EH (cell line): ENCODE data around the gene PLD5.

Source experiments
- DNase-seq: peaks from one replicate; pipeline ENCODE4 v3.0.0-alpha.2; 2015; ENCODE audit warnings: low read depth

The PLD5 gene

GRCh38 chr1:242524571-242525359 is at the start of gene PLD5:
TSS of gene PLD5 (minus strand) at chr1:242524697.
- DNase-seq = no peak

- no peak for DNase-seq
Measured at GRCh38 chr1:242569867-242570266, 45.4 kb upstream of the PLD5 start.

GRCh38 chr1:242568666-242569065 is 44.2 kb upstream of the PLD5 start:
- DNase-seq = no peak

- no peak for DNase-seq
Measured at GRCh38 chr1:242567596-242567995, 43.1 kb upstream of the PLD5 start.

- DNase-seq = no peak
Measured at GRCh38 chr1:242556759-242557158, 32.3 kb upstream of the PLD5 start.

- no peak for DNase-seq
Measured at GRCh38 chr1:242556276-242556675, 31.8 kb upstream of the PLD5 start.

- no peak for DNase-seq
Measured at GRCh38 chr1:242554577-242554976, 30.1 kb upstream of the PLD5 start.

GRCh38 chr1:242546849-242547729 is 22.6 kb upstream of the PLD5 start:
- no peak for DNase-seq

- DNase-seq = no peak
Measured at GRCh38 chr1:242546441-242546840, 21.9 kb upstream of the PLD5 start.

- no peak for DNase-seq
Measured at GRCh38 chr1:242544071-242544470, 19.6 kb upstream of the PLD5 start.

GRCh38 chr1:242542271-242542670 is 17.8 kb upstream of the PLD5 start:
- DNase-seq = no peak

GRCh38 chr1:242535986-242536385 is 11.5 kb upstream of the PLD5 start:
- DNase-seq = no peak

- DNase-seq = no peak
Measured at GRCh38 chr1:242534753-242535152, 10.3 kb upstream of the PLD5 start.

- DNase-seq = no peak
Measured at GRCh38 chr1:242530761-242531160, 6.3 kb upstream of the PLD5 start.

- no peak for DNase-seq
Measured at GRCh38 chr1:242525769-242526168, 1.3 kb upstream of the PLD5 start.

GRCh38 chr1:242525360-242525722 is 844 bp upstream of the PLD5 start:
- DNase-seq = no peak

- peak; percentile 1 for DNase-seq
Measured at GRCh38 chr1:242523719-242524570, 552 bp downstream of the PLD5 start.

- no peak for DNase-seq
Measured at GRCh38 chr1:242522996-242523718, 1.3 kb downstream of the PLD5 start.

GRCh38 chr1:242522304-242522945 is 2.1 kb downstream of the PLD5 start:
- no peak for DNase-seq

- no peak for DNase-seq
Measured at GRCh38 chr1:242515555-242515954, 8.9 kb downstream of the PLD5 start.

- no peak for DNase-seq
Measured at GRCh38 chr1:242506724-242507123, 17.8 kb downstream of the PLD5 start.
